Epithelial cell of esophagus (primary cell): ENCODE results near the gene TTC34.

Source experiments
- DNase-seq: peaks from one replicate; pipeline ENCODE4 v3.0.0; 2010; ENCODE audit warnings: low read depth
- H3K4me3 ChIP-seq: 2 replicates; pipeline ENCODE4 v1.5.1; 2011; ENCODE audit warnings: mild to moderate bottlenecking, low read length, control low read depth
- TF ChIP-seq, protein P1 (sequence below): IDR thresholded peaks from 2 replicates; pipeline ENCODE4 v1.5.1; 2011; ENCODE audit warnings: low read depth, mild to moderate bottlenecking, low read length, control low read depth, inconsistent platforms; ENCODE audit not compliant: insufficient read depth; ENCODE audit errors: missing control alignments

Gene TTC34

DNA sequence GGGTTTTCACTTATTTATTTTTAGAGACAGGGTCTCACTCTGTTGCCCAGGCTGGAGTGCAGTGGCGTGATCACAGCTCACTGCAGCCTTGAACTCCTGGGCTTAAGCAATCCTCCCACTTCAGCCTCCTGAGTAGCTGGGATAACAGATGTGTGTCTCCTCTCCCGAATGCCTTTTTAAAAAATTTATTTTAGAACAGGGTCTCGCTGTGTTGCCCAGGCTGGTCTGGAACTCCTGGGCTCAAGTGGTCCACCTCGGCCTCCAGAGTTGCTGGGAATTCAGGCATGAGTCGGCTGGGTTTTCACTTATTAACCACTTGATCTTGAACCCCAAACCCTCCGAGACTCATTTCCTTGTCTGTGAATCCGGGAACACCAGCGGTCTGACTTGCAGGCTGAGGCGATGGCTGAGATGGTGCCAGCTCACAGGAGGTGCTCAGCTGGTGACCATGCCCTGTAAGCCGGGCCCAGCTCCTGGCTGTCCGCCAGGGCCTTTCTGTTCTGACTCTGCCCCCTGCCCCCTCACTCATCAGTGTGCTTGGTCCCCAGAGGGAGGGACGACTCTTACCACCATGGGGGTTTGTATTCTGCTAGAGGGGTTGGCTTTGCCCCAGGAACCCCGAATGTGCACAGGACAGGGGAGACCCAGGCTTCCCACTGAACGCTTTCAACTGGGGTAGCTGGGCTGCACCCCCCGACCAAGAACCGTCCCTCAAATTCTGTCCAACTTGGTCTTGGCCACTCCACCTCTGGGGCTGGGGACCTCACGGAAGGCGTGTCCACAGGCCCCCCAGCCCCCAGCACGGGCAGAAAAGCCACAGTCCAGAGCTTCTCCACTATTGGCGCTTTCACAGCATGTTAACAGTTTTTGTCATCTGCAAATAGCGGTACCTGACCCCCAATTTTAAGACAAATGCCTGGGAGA lies 191.2 kb downstream of the TTC34 start:
- TF ChIP-seq, protein P1, sequence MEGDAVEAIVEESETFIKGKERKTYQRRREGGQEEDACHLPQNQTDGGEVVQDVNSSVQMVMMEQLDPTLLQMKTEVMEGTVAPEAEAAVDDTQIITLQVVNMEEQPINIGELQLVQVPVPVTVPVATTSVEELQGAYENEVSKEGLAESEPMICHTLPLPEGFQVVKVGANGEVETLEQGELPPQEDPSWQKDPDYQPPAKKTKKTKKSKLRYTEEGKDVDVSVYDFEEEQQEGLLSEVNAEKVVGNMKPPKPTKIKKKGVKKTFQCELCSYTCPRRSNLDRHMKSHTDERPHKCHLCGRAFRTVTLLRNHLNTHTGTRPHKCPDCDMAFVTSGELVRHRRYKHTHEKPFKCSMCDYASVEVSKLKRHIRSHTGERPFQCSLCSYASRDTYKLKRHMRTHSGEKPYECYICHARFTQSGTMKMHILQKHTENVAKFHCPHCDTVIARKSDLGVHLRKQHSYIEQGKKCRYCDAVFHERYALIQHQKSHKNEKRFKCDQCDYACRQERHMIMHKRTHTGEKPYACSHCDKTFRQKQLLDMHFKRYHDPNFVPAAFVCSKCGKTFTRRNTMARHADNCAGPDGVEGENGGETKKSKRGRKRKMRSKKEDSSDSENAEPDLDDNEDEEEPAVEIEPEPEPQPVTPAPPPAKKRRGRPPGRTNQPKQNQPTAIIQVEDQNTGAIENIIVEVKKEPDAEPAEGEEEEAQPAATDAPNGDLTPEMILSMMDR, result no peak
- H3K4me3 ChIP-seq, result no peak overlapping the region
- no peak for DNase-seq

DNA sequence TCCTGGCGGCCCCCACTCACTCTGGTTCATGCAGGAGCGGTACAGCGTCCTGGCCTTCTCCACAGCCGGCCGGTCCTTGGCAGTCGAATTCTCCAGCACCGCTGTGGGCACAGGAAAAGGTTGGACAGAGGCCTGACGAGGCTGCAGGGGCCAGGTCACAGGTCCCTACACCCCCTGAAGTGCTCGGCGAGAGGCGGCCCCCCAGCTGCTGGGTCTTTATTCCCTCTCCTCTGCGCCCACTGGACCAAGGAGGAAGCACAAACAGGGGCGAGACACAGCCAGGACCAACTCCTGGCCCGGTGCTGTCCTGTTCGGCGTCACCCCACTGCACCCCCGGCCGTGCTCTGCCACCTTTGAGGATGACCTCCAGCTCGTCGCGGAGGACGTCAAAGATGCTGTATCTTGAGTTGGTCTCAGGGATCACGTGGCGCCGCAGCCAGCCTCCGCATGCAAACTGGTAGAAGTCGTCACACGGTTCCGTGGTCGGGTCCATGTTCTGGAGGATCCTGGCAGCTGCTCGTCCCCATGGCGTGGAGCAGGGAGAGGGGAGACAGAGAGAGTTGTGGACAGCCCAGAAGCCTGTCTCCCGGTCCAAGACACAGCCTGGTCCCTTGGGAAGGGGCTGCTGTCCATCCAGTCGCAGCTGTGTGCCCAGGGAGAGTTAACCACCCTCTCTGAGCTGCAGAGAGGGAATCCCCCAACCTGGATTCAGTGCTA lies 192.0 kb downstream of the TTC34 start:
- no peak overlapping the region for H3K4me3 ChIP-seq
- TF ChIP-seq, protein P1, result no peak
- no peak for DNase-seq

DNA sequence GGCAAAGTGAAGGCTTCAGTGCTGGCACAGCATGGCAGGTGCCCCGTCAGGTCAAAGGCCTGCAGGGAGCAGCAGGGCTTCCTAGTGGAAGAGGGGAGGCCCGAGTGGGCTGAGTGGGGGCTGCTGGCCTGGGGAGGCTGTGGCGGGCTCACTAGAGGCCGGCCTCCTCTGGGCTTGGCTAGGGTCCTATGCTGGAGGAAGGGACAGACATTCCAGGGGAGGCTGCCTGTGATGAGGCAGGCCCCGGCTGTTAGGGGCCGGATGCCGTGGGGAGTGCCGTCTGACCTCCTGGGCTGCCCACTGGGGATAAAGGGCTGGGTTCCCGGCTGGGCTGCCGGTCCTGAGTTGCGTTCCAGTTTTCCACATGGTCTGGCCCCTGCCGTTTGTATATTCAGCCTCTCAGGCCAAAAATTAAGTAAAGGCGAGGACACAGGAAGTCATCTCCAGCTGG lies 193.8 kb downstream of the TTC34 start:
- DNase-seq, result no peak
- H3K4me3 ChIP-seq, result no peak overlapping the region
- TF ChIP-seq, protein P1, result no peak

DNA sequence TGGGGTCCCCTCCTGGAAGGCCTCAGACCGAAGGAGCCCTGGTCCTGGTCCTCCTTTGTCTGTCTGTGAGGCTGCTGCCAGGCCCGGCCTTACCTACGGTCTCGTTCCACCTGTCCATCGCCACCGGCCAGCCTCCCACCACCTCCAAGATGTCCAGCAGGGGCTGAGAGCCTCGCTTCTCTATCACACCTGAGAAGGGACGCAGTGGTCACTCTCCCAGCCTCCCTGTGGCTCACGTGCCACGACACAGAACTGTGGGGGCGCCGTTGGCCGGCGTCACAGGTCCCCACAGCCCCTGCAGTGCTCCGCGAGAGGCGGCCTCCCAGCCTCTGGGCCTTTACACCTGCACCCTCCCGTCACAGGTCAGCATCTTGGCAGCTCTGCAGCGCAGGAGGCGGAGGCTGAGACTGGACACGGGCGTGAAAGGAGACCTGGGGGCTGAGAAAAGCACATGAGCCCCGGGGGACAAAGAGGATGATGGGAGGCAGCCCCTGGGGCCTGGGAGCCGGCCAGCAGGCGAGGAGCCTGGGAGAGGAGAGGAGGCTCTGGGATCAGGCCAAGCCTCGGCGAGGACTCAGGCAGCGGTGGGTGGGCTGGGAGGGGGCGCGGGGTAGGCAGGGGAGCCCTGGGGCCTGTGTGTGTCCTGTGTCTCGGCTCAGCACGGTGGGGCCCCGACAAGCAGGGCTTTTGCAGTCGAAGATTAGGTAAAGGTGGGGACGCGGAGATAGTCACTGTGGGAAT lies 194.4 kb downstream of the TTC34 start:
- TF ChIP-seq, protein P1, result no peak
- DNase-seq, result no peak
- no peak overlapping the region for H3K4me3 ChIP-seq

DNA sequence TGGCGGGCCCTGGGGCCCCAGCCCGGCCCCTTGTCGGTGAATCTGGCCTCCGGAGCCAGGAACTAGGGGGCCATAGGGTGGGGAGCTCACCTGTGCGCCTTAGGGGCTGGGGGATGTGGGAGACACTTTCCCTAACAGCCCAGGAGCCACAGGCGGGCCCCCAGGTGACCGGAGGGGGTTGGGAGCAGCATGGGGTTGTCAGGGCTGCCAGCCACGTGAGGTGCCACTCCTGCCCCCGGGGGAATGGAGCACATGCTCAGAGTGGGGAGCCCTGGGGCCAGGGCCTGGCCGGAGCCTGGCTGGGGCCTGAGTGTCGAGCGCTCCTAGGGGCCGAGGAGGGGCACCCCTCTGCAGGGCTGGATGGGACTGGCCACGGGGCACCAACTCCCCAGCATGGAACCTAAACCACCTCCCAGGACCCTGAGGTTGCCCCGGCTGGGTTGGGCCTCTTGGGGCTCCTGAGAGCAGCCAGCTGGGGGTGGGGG lies 195.1 kb downstream of the TTC34 start:
- H3K4me3 ChIP-seq, result no peak overlapping the region
- TF ChIP-seq, protein P1, result no peak
- DNase-seq, result no peak

DNA sequence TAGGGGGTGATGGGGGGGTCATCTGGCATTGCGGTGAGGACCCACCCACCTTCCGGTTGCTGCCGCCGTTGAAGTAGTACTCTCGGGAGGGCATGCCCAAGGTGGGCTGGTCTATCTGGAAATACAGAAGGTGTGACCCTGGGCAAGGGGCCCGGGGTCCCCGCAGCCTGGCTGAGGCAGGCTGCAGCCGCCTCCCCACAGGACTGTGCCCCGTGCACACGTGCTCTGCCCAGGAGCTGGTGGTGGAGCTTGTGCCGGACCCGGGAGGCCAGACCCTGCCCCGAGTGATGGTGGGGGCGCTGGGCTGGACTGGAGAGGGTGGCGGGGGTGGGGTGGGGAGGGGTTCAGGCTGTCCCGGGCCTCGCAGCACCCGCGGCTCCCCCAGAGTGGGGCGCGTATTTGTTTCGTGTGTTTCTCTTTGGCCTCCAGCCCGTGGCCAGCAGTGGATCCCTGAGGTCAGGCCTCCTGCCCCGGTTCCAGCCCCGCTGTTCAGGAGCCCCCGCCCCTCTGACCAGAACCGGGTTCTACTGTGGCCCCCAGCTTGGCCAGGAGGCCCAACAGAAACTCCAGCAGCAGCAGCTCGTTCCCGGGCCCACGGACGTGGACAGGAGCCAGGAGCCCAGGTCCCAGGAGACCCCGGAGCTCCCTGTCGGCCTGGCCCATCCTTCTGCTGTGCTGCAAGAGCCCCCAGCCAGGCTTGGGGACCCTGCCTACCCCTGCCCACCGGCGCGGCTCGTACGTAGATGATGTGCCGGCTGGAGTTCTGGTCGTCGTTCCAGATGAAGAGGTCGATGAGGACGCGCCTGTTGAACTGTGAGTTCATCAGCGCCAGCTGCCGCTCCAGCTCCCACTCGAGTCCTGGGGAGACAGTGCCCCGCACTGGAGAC lies 195.7 kb downstream of the TTC34 start:
- DNase-seq, result no peak
- TF ChIP-seq, protein P1, result no peak
- no peak overlapping the region for H3K4me3 ChIP-seq
